Measurements from ENCODE around the gene RDX. TPM values are rescaled to one million over a fixed set of nuclear protein-coding genes. Genes with fewer than 3 reads are reported as not detected.
"Not testable (repeated sequence)": the region's sequence is repeated elsewhere in the genome, so short reads cannot be mapped to it uniquely, and the experiment has no call there.

RDX gene
- total and polyA plus RNA-seq, 2 of the 8 experiments (the other 6 are each of a cell fraction or from before 2014, with no cell fraction given), result 27.4 to 100 TPM

- H3K9me3 ChIP-seq (ENCODE audit: insufficient read depth in 2 of 2, low read depth in 1 of 2, low read length in 1 of 2); H3K4ac ChIP-seq (replicated peaks; ENCODE audit: insufficient read length, low read depth, low read length): not testable (repeated sequence)
These were observed 103.7 kb downstream of the RDX start for GRCh38 chr11:110192604-110193282.

More at GRCh38 chr11:110192604-110193282, 103.7 kb downstream of the RDX start:
- H2BK120ac ChIP-seq (replicated peaks; ENCODE audit: low read depth, low read length); H3K4me3 ChIP-seq (ENCODE audit: extremely low read depth in 1 of 4, insufficient read depth in 2 of 4, low read depth in 3 of 4, low read length in 4 of 4); H2BK15ac ChIP-seq (ENCODE audit: low read length); H4K91ac ChIP-seq (replicated peaks; ENCODE audit: insufficient read length, low read length); H3K27ac ChIP-seq (ENCODE audit: low read depth, low read length); POLR2A ChIA-PET (ENCODE audit: partially characterized antibody); H2AFZ ChIP-seq (ENCODE audit: low read length); H2BK5ac ChIP-seq (ENCODE audit: low read depth, low read length); H3K4me1 ChIP-seq (replicated peaks in 1 of 4; ENCODE audit: control insufficient read depth in 3 of 4, insufficient read depth in 4 of 4, low read length in 3 of 4); H3K27me3 ChIP-seq (replicated peaks in 1 of 4; ENCODE audit: control insufficient read depth in 3 of 4, extremely low read depth in 1 of 4, insufficient read depth in 3 of 4, low read length in 3 of 4); H3K23me2 ChIP-seq (ENCODE audit: low read depth, low read length); H3K56ac ChIP-seq (replicated peaks; ENCODE audit: insufficient read length, low read depth, low read length); H4K5ac ChIP-seq (ENCODE audit: insufficient read length, low read depth, low read length); H3K79me1 ChIP-seq (ENCODE audit: low read depth, low read length); DNase-seq (ENCODE audit: low read depth in 1 of 2, low spot score in 2 of 2); H2BK20ac ChIP-seq (ENCODE audit: low read length); H3K79me2 ChIP-seq (ENCODE audit: control insufficient read depth in 1 of 2, insufficient read depth in 2 of 2, low read length in 2 of 2); H3K4me2 ChIP-seq (ENCODE audit: insufficient read depth in 1 of 2, low read depth in 2 of 2, low read length in 2 of 2); H2AK5ac ChIP-seq (ENCODE audit: low read depth, low read length); H4K20me1 ChIP-seq (replicated peaks in 1 of 2; ENCODE audit: control insufficient read depth in 1 of 2, insufficient read depth in 2 of 2, low read length in 2 of 2); H3K9ac ChIP-seq (replicated peaks in 1 of 4; ENCODE audit: extremely low read depth in 1 of 4, low read depth in 3 of 4, low read length in 3 of 4); FAIRE-seq; H3K14ac ChIP-seq (ENCODE audit: insufficient read length); H3K36me3 ChIP-seq (ENCODE audit: control insufficient read depth in 2 of 4, insufficient read depth in 4 of 4, low read length in 3 of 4); H3K23ac ChIP-seq (ENCODE audit: insufficient read length); H4K8ac ChIP-seq (ENCODE audit: extremely low read depth, insufficient read depth, low read length); H3K18ac ChIP-seq (ENCODE audit: extremely low read depth, low read length); H2BK12ac ChIP-seq (ENCODE audit: low read depth, low read length): not testable (repeated sequence)
- 0 out of 2 replicates have a peak, but pooled peaks have one; percentile 13 for TF ChIP-seq KDM1A (IDR thresholded peaks at IDR 0.05; ENCODE audit: borderline replicate concordance, low read length)
- CTCF ChIA-PET (ENCODE audit: partially characterized antibody), result interaction anchor here (1.8 to 1.9 kb wide), 2 partner anchors 8 to 242 kb away, joined by 4 to 8 read pairs; no protein-coding TSS in a partner anchor
- WGBS, 2 experiments (ENCODE audit: extremely low coverage in 1 of 2, insufficient coverage in 1 of 2, insufficient read length in 1 of 2, insufficient replicate concordance in 2 of 2, low coverage in 1 of 2, low lambda C conversion rate in 2 of 2, missing lambda C conversion rate in 1 of 2), result 93% methylated on average over 4 of the region's 4 CpGs; no CpG with 5 or more reads in 1 of the 2 experiments

All from H1 (cell line).